Epithelial cell of prostate (primary cell): ENCODE measurements around the gene GJB4.

Experiments used
- DNase-seq: peaks from one replicate; pipeline ENCODE4 v3.0.0-alpha.2; 2011; ENCODE audit warnings: low read depth, low spot score
- H3K27ac ChIP-seq: fragments of 450-650 bp; 2 replicates; pipeline ENCODE4 v1.5.1; 2017; ENCODE audit warnings: mild to moderate bottlenecking

GJB4 gene

GRCh38 chr1:34776911-34777310 is 17.4 kb downstream of the GJB4 start:
- no peak overlapping the region for H3K27ac ChIP-seq
- DNase-seq = no peak

- H3K27ac ChIP-seq = peak overlapping the region; percentile 100
- DNase-seq = no peak
Observed at GRCh38 chr1:34777519-34778321, 18.2 kb downstream of the GJB4 start.

- DNase-seq = no peak
- H3K27ac ChIP-seq = peak overlapping the region; percentile 100
Observed at GRCh38 chr1:34778381-34778780, 18.8 kb downstream of the GJB4 start.

- no peak for DNase-seq
- H3K27ac ChIP-seq = peak overlapping the region; percentile 100
Observed at GRCh38 chr1:34779005-34779404, 19.5 kb downstream of the GJB4 start.

- DNase-seq = peak; percentile 68
- peak overlapping the region; percentile 100 for H3K27ac ChIP-seq
Observed at GRCh38 chr1:34779526-34779925, 20.0 kb downstream of the GJB4 start.

GRCh38 chr1:34779962-34780361 is 20.4 kb downstream of the GJB4 start:
- H3K27ac ChIP-seq = peak overlapping the region; percentile 100
- no peak for DNase-seq

GRCh38 chr1:34780528-34780927 is 21.0 kb downstream of the GJB4 start:
- no peak for DNase-seq
- H3K27ac ChIP-seq = peak overlapping the region; percentile 100

- peak within 1 kb of the TSS; percentile 100 for H3K27ac ChIP-seq
- no peak for DNase-seq
Observed at GRCh38 chr1:34781071-34781843, 21.7 kb downstream of the GJB4 start, which contains the start of gene GJB3. Gene GJB3 (plus strand): TSS chr1:34781214. CDS start chr1:34784763, 3,549 bp downstream.

- H3K27ac ChIP-seq = peak overlapping the region; percentile 100
- no peak for DNase-seq
Observed at GRCh38 chr1:34781844-34782391, 22.4 kb downstream of the GJB4 start.

- DNase-seq = no peak
- peak overlapping the region; percentile 100 for H3K27ac ChIP-seq
Observed at GRCh38 chr1:34784751-34785221, 25.2 kb downstream of the GJB4 start.

- peak overlapping the region; percentile 100 for H3K27ac ChIP-seq
- no peak for DNase-seq
Observed at GRCh38 chr1:34785231-34785874, 25.8 kb downstream of the GJB4 start.

GRCh38 chr1:34785875-34786470 is 26.4 kb downstream of the GJB4 start:
- no peak for DNase-seq
- H3K27ac ChIP-seq = peak overlapping the region; percentile 100

- H3K27ac ChIP-seq = peak overlapping the region; percentile 100
- no peak for DNase-seq
Observed at GRCh38 chr1:34786521-34787325, 27.2 kb downstream of the GJB4 start.

- H3K27ac ChIP-seq = peak overlapping the region; percentile 100
- no peak for DNase-seq
Observed at GRCh38 chr1:34787461-34788420, 28.2 kb downstream of the GJB4 start.

- no peak overlapping the region for H3K27ac ChIP-seq
- DNase-seq = no peak
Observed at GRCh38 chr1:34790985-34791384, 31.4 kb downstream of the GJB4 start.

GRCh38 chr1:34792424-34792823 is 32.9 kb downstream of the GJB4 start:
- H3K27ac ChIP-seq = no peak overlapping the region
- DNase-seq = no peak

GRCh38 chr1:34792868-34793727 is 33.6 kb downstream of the GJB4 start, which contains the start of gene GJA4:
Gene GJA4 (plus strand): TSS chr1:34792999. CDS start chr1:34794214, 1,215 bp downstream.
- H3K27ac ChIP-seq = no peak within 1 kb of the TSS
- DNase-seq = no peak
